Esophagus muscularis mucosa (tissue), 4 donors: Measurements from ENCODE around the gene UTP18. TPM values are rescaled to one million over a fixed set of nuclear protein-coding genes. Genes with fewer than 3 reads are reported as not detected.

ENCODE experiments used
- DNase-seq: peaks from one replicate; pipeline ENCODE4 v3.0.0-alpha.2; 2017; ENCODE audit errors: extremely low spot score
- H3K27ac ChIP-seq, 4 donors: fragments of 200-600 bp; sonication (generic); replicated peaks in 1 of 4; 1 replicate in 3 of 4; 2 replicates in 1 of 4; pipeline ENCODE4 v1.5.1; 2016 to 2019; ENCODE audit warnings: mild to moderate bottlenecking in 1 of 4
- H3K27me3 ChIP-seq, 4 donors: fragments of 200-600 bp; sonication (generic); one replicate each; pipeline versions ENCODE4 v1.5.1 to v1.6.0; 2016 to 2019
- H3K36me3 ChIP-seq, 4 donors: fragments of 200-600 bp; sonication (generic); one replicate each; pipeline ENCODE4 v1.5.1; 2016 to 2019
- H3K4me1 ChIP-seq, 4 donors: fragments of 200-600 bp; sonication (generic); one replicate each; pipeline ENCODE4 v1.5.1; 2016 to 2019
- H3K4me3 ChIP-seq, 4 donors: fragments of 200-600 bp; sonication (generic); 1 replicate in 2 of 4; 2 replicates in 2 of 4; pipeline ENCODE4 v1.5.1; 2016 to 2019; ENCODE audit warnings: mild to moderate bottlenecking in 4 of 4, moderate library complexity in 1 of 4
- H3K9me3 ChIP-seq, 4 donors: fragments of 200-600 bp; sonication (generic); 1 replicate in 3 of 4; 2 replicates in 1 of 4; pipeline ENCODE4 v1.5.1; 2016 to 2019
- CTCF ChIP-seq, 3 experiments: fragments of 200-600 bp in 2 of 3; fragments of 450-650 bp in 1 of 3; sonication (generic) in 2 of 3; IDR thresholded peaks; one replicate each; pipeline ENCODE4 v1.5.1; 2017 to 2019; ENCODE audit warnings: antibody characterized with exemption in 3 of 3, mild to moderate bottlenecking in 2 of 3, moderate library complexity in 1 of 3
- EP300 ChIP-seq: sonication (generic); formaldehyde crosslinking; IDR thresholded peaks from one replicate; pipeline ENCODE4 v1.6.1; 2017; ENCODE audit warnings: antibody characterized with exemption
- POLR2A ChIP-seq: fragments of 450-650 bp; IDR thresholded peaks from one replicate; pipeline ENCODE4 v1.6.1; 2017; ENCODE audit warnings: antibody characterized with exemption, moderate library complexity, mild to moderate bottlenecking, low read depth
- POLR2AphosphoS5 ChIP-seq, 2 donors: sonication (generic); formaldehyde crosslinking; IDR thresholded peaks; one replicate each; pipeline ENCODE4 v1.6.1; 2017; ENCODE audit warnings: antibody characterized with exemption in 2 of 2
- WGBS: methylation state at CpG from one replicate; pipeline ENCODE4 v1.1.5; 2018; 5-methylcytosine and 5-hydroxymethylcytosine counted together
- intact Hi-C: fragments of 100-400 bp; cut with DNase I; formaldehyde crosslinking; loops from one replicate; pipeline ENCODE4 v1.15.1; 2023
- total RNA-seq, 4 donors: library from RNA; depleted of rRNA; stranded (reverse); fragments of >200 nt; gene quantifications; one replicate each; pipeline versions ENCODE4 v1.1.0 to v1.2.1, GENCODE V29; 2016

The UTP18 gene
- 10 to 100 TPM; 17.9 to 29.3 (median 21.1) TPM for total RNA-seq

GRCh38 chr17:51260237-51261023, at the start of gene UTP18:
Gene UTP18, plus strand, starts transcription at chr17:51260546. Its CDS starts 39 bp downstream, at chr17:51260585.
- peak; percentile 99 for DNase-seq
- TF ChIP-seq POLR2AphosphoS5 (IDR thresholded peaks at IDR 0.05) (peak; percentile 83 to 90), CTCF (IDR thresholded peaks at IDR 0.05) (peak in 1 of 3 experiments; percentile 23), EP300 (no peak), POLR2A (peak; percentile 39)
- Histone ChIP-seq H3K9me3 (no peaks in the 10 kb centered on the region), H3K4me1 (peaks cover 39 to 69% (median 63%) of the 10 kb centered on the region in 4 donors), H3K27me3 (no peaks in the 10 kb centered on the region), H3K27ac (peak within 1 kb of the TSS; percentile 93 to 99 (median 98)), H3K4me3 (peak within 1 kb of the TSS; percentile 91 to 98 (median 93)), H3K36me3 (peaks cover 0 to 28% (median 10%) of the 10 kb centered on the region in 4 donors)
- 0% methylated on average over 20 of the region's 93 CpGs for WGBS
- intact Hi-C loops: loop anchor here (5.0 kb wide), 1 partner anchor 93 kb away; the partner anchor contains the start of gene NME2

GRCh38 chr17:51214920-51215319, 45.4 kb upstream of the UTP18 start:
- Histone ChIP-seq H3K36me3 (peaks cover 27 to 88% (median 60%) of the 10 kb centered on the region in 4 donors), H3K4me1 (peaks cover 0 to 14% (median 8%) of the 10 kb centered on the region in 4 donors), H3K9me3 (no peaks in the 10 kb centered on the region), H3K27me3 (no peaks in the 10 kb centered on the region), H3K4me3 (no peak overlapping the region), H3K27ac (no peak overlapping the region)
- no peak for DNase-seq
- WGBS: 90% methylated on average over 1 of the region's 1 CpG
- intact Hi-C loops: no loop called here
- TF ChIP-seq POLR2A (no peak), CTCF (IDR thresholded peaks at IDR 0.05) (no peak), EP300 (no peak), POLR2AphosphoS5 (IDR thresholded peaks at IDR 0.05) (no peak)

GRCh38 chr17:51217946-51218345, 42.4 kb upstream of the UTP18 start:
- no peak overlapping the region for H3K4me3 ChIP-seq
- no peak for DNase-seq
- no peaks in the 10 kb centered on the region for H3K27me3 ChIP-seq
- H3K27ac ChIP-seq: no peak overlapping the region
- H3K9me3 ChIP-seq: no peaks in the 10 kb centered on the region
- intact Hi-C loops: no loop called here
- H3K4me1 ChIP-seq: peaks cover 0 to 14% (median 8%) of the 10 kb centered on the region in 4 donors
- TF ChIP-seq CTCF (IDR thresholded peaks at IDR 0.05) (no peak), EP300 (no peak), POLR2A (no peak), POLR2AphosphoS5 (IDR thresholded peaks at IDR 0.05) (no peak)
- WGBS: 100% methylated on average over 1 of the region's 1 CpG
- H3K36me3 ChIP-seq: peaks cover 30 to 85% (median 68%) of the 10 kb centered on the region in 4 donors

- no peaks in the 10 kb centered on the region for H3K9me3 ChIP-seq
- 91% methylated on average over 4 of the region's 4 CpGs for WGBS
- H3K27me3 ChIP-seq: no peaks in the 10 kb centered on the region
- no peak overlapping the region for H3K4me3 ChIP-seq
- H3K4me1 ChIP-seq: peaks cover 8 to 20% (median 9%) of the 10 kb centered on the region in 4 donors
- peaks cover 30 to 74% (median 60%) of the 10 kb centered on the region in 4 donors for H3K36me3 ChIP-seq
- intact Hi-C loops: no loop called here
- TF ChIP-seq POLR2AphosphoS5 (IDR thresholded peaks at IDR 0.05) (no peak), CTCF (IDR thresholded peaks at IDR 0.05) (no peak), EP300 (no peak), POLR2A (no peak)
- no peak for DNase-seq
- H3K27ac ChIP-seq: no peak overlapping the region
These were observed 39.0 kb upstream of the UTP18 start for GRCh38 chr17:51221322-51221721.
